ENCODE data around the gene BMP8B.

Gene BMP8B

DNA sequence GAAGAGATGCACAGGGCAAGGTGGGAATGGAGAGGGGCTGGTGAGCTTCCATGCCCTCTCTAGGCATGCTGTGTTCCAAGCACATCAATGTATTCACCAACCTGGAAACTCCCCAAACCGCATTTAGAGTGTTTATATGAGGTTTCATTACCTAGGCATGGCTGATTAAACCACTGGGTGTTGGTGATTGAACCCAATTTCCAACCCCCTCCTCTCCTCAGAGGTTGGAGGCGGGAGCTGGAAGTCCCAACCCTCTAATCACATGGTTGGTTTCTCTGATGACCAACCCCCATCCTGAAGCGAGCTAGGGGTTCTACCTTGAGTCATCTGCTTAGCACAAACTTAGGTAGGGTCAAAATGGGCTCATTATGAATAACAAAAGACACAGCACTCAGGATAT is 52.9 kb downstream of the BMP8B start:
- Histone ChIP-seq H3K27ac (ENCODE audit: extremely low read depth, low read depth, low read length) (no peak overlapping the region), H3K36me3 (ENCODE audit: control insufficient read depth in 2 of 2, insufficient read depth in 1 of 2, low read length in 2 of 2) (peaks cover under 1 to 9% of the 10 kb centered on the region in 2 experiments; a peak in 2 of 3 replicates), H3K4me1 (ENCODE audit: control insufficient read depth, insufficient read depth, low read length) (peaks cover 2% of the 10 kb centered on the region; the same call in 1 of the 2 replicates), H3K4me3 (ENCODE audit: low read depth, low read length) (no peak overlapping the region), H3K9me3 (ENCODE audit: control insufficient read depth, insufficient read depth, low read depth, low read length) (no peaks in the 10 kb centered on the region)
- TF ChIP-seq ZNF654 (tag by site-specific recombination; IDR thresholded peaks at IDR 0.05; ENCODE audit: low read depth) = no peak
- TF ChIP-seq ZNF629 (tag by site-specific recombination; IDR thresholded peaks at IDR 0.05) = no peak
- TF ChIP-seq EGR2 (tag by site-specific recombination; IDR thresholded peaks at IDR 0.05; ENCODE audit: low read depth) = no peak
- TF ChIP-seq, protein P1, sequence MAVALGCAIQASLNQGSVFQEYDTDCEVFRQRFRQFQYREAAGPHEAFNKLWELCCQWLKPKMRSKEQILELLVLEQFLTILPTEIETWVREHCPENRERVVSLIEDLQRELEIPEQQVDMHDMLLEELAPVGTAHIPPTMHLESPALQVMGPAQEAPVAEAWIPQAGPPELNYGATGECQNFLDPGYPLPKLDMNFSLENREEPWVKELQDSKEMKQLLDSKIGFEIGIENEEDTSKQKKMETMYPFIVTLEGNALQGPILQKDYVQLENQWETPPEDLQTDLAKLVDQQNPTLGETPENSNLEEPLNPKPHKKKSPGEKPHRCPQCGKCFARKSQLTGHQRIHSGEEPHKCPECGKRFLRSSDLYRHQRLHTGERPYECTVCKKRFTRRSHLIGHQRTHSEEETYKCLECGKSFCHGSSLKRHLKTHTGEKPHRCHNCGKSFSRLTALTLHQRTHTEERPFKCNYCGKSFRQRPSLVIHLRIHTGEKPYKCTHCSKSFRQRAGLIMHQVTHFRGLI (tag by site-specific recombination; IDR thresholded peaks at IDR 0.05) = no peak
- TF ChIP-seq, protein P2, sequence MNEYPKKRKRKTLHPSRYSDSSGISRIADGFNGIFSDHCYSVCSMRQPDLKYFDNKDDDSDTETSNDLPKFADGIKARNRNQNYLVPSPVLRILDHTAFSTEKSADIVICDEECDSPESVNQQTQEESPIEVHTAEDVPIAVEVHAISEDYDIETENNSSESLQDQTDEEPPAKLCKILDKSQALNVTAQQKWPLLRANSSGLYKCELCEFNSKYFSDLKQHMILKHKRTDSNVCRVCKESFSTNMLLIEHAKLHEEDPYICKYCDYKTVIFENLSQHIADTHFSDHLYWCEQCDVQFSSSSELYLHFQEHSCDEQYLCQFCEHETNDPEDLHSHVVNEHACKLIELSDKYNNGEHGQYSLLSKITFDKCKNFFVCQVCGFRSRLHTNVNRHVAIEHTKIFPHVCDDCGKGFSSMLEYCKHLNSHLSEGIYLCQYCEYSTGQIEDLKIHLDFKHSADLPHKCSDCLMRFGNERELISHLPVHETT (tag by site-specific recombination; IDR thresholded peaks at IDR 0.05) = no peak
- TF ChIP-seq, protein P3, sequence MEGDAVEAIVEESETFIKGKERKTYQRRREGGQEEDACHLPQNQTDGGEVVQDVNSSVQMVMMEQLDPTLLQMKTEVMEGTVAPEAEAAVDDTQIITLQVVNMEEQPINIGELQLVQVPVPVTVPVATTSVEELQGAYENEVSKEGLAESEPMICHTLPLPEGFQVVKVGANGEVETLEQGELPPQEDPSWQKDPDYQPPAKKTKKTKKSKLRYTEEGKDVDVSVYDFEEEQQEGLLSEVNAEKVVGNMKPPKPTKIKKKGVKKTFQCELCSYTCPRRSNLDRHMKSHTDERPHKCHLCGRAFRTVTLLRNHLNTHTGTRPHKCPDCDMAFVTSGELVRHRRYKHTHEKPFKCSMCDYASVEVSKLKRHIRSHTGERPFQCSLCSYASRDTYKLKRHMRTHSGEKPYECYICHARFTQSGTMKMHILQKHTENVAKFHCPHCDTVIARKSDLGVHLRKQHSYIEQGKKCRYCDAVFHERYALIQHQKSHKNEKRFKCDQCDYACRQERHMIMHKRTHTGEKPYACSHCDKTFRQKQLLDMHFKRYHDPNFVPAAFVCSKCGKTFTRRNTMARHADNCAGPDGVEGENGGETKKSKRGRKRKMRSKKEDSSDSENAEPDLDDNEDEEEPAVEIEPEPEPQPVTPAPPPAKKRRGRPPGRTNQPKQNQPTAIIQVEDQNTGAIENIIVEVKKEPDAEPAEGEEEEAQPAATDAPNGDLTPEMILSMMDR (tag by site-specific recombination; IDR thresholded peaks at IDR 0.05) = no peak
- TF ChIP-seq, protein P4, sequence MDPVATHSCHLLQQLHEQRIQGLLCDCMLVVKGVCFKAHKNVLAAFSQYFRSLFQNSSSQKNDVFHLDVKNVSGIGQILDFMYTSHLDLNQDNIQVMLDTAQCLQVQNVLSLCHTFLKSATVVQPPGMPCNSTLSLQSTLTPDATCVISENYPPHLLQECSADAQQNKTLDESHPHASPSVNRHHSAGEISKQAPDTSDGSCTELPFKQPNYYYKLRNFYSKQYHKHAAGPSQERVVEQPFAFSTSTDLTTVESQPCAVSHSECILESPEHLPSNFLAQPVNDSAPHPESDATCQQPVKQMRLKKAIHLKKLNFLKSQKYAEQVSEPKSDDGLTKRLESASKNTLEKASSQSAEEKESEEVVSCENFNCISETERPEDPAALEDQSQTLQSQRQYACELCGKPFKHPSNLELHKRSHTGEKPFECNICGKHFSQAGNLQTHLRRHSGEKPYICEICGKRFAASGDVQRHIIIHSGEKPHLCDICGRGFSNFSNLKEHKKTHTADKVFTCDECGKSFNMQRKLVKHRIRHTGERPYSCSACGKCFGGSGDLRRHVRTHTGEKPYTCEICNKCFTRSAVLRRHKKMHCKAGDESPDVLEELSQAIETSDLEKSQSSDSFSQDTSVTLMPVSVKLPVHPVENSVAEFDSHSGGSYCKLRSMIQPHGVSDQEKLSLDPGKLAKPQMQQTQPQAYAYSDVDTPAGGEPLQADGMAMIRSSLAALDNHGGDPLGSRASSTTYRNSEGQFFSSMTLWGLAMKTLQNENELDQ (tag by site-specific recombination; IDR thresholded peaks at IDR 0.05; ENCODE audit: low read depth) = no peak
- ChIA-PET POLR2A (no interaction called here), CTCF (interaction anchor here (1.3 kb wide), 1 partner anchor 64 kb away, joined by 7 read pairs; no protein-coding TSS in a partner anchor)

DNA sequence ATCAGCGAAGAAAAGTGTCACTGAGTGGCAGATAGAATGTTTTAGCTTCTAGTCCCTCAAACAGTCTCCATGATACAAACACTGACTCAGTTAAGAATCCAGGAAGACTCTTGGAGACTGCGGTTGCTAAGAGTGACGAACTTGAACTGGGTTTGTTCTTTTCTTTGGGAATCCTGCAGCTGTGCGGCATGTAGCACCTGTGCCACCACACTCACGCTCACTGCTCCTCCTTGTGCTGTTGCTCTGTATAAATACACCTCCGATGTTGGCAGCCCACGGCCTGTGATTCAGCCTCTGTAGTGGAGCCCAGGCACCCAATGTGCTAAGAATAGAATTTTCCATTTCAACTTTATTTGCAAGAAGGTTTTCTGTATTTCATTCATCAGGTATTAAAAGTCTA is 55.5 kb downstream of the BMP8B start:
- Histone ChIP-seq H3K4me1 (ENCODE audit: control insufficient read depth, insufficient read depth, low read length) (no peaks in the 10 kb centered on the region), H3K4me3 (ENCODE audit: low read depth, low read length) (no peak overlapping the region), H3K9me3 (ENCODE audit: control insufficient read depth, insufficient read depth, low read depth, low read length) (no peaks in the 10 kb centered on the region), H3K27ac (ENCODE audit: extremely low read depth, low read depth, low read length) (no peak overlapping the region), H3K36me3 (ENCODE audit: control insufficient read depth in 2 of 2, insufficient read depth in 1 of 2, low read length in 2 of 2) (no peaks in the 10 kb centered on the region)
- POLR2A ChIA-PET = no interaction called here
- CTCF ChIA-PET = interaction anchor here (0.6 to 1.4 kb wide), 3 partner anchors 31 to 653 kb away, joined by 3 read pairs; no protein-coding TSS in a partner anchor
- no peak for TF ChIP-seq ZNF311 (tag by site-specific recombination; IDR thresholded peaks at IDR 0.05; ENCODE audit: borderline replicate concordance)
- TF ChIP-seq ZNF561 (tag by site-specific recombination; IDR thresholded peaks at IDR 0.05; ENCODE audit: borderline replicate concordance) = no peak
- no peak for TF ChIP-seq ZNF571 (tag by site-specific recombination; IDR thresholded peaks at IDR 0.05)
- no peak for TF ChIP-seq ZNF404 (tag by site-specific recombination; IDR thresholded peaks at IDR 0.05)
- no peak for TF ChIP-seq ZNF48 (tag by site-specific recombination; IDR thresholded peaks at IDR 0.05)
- 0 out of 2 replicates have a peak, but pooled peaks have one; percentile 17 for TF ChIP-seq ZFHX2 (tag by site-specific recombination; conservative IDR thresholded peaks at IDR 0.05)
- no peak for TF ChIP-seq ZNF350 (tag by site-specific recombination; IDR thresholded peaks at IDR 0.05)
- TF ChIP-seq ZNF548 (tag by site-specific recombination; IDR thresholded peaks at IDR 0.05) = no peak
